HepG2 (cell line): Measurements from ENCODE around the gene WNT1. TPM values are rescaled to one million over a fixed set of nuclear protein-coding genes. Genes with fewer than 3 reads are reported as not detected.
A peak's percentile ranks its signal among the peaks of the same experiment; 100 is the strongest.

Source experiments
- BHLHE40 ChIP-seq: IDR thresholded peaks from 2 replicates; pipeline ENCODE4 v1.6.1; 2011; ENCODE audit warnings: low read length, improper control_type of control experiment
- IKZF4 ChIP-seq: sonication (generic); formaldehyde crosslinking; IDR thresholded peaks from 2 replicates; pipeline ENCODE4 v1.5.1; 2020; ENCODE audit warnings: borderline replicate concordance, mild to moderate bottlenecking, low read depth, missing genetic modification reagents; ENCODE audit errors: not compliant biosample characterization
- MTF2 ChIP-seq: sonication (generic); formaldehyde crosslinking; IDR thresholded peaks from 2 replicates; pipeline ENCODE4 v1.5.0; 2020; ENCODE audit warnings: missing genetic modification reagents, borderline replicate concordance
- NFE2L2 ChIP-seq: fragments of 150-350 bp; IDR thresholded peaks from 2 replicates; pipeline ENCODE4 v1.6.1; 2014; ENCODE audit warnings: low read length
- NFYC ChIP-seq: IDR thresholded peaks from 2 replicates; pipeline ENCODE4 v1.6.1; 2016; ENCODE audit warnings: missing genetic modification reagents, missing compliant biosample characterization
- PBX3 ChIP-seq: sonication (generic); formaldehyde crosslinking; IDR thresholded peaks from 2 replicates; pipeline ENCODE4 v1.8.1; 2023; ENCODE audit warnings: missing genetic modification reagents, inconsistent platforms, borderline replicate concordance
- RFXAP ChIP-seq: sonication (generic); formaldehyde crosslinking; IDR thresholded peaks from 2 replicates; pipeline ENCODE4 v1.4.0; 2020; ENCODE audit warnings: missing genetic modification reagents, borderline replicate concordance
- SIX4 ChIP-seq: sonication (generic); formaldehyde crosslinking; IDR thresholded peaks from 2 replicates; pipeline ENCODE4 v1.4.0; 2020; ENCODE audit warnings: missing genetic modification reagents
- ZBTB7A ChIP-seq: sonication (generic); formaldehyde crosslinking; IDR thresholded peaks from 2 replicates; pipeline ENCODE4 v1.8.0; 2022; ENCODE audit warnings: mild to moderate bottlenecking, missing genetic modification reagents
- ZC3H4 ChIP-seq: sonication (generic); formaldehyde crosslinking; IDR thresholded peaks from 2 replicates; pipeline ENCODE4 v1.4.0; 2020; ENCODE audit warnings: missing genetic modification reagents, borderline replicate concordance
- ZFP91 ChIP-seq: sonication (generic); formaldehyde crosslinking; IDR thresholded peaks from 2 replicates; pipeline ENCODE4 v1.9.0; 2022; ENCODE audit warnings: missing genetic modification reagents, mild to moderate bottlenecking, borderline replicate concordance
- ZFYVE20 ChIP-seq: sonication (generic); formaldehyde crosslinking; IDR thresholded peaks from 2 replicates; pipeline ENCODE4 v1.8.0; 2023; ENCODE audit warnings: low read depth, mild to moderate bottlenecking, moderate library complexity, missing genetic modification reagents, borderline replicate concordance
- ZMAT5 ChIP-seq: sonication (generic); formaldehyde crosslinking; IDR thresholded peaks from 2 replicates; pipeline ENCODE4 v1.5.0; 2020; ENCODE audit warnings: mild to moderate bottlenecking, low read depth, missing genetic modification reagents, borderline replicate concordance
- ZNF317 ChIP-seq: sonication (generic); formaldehyde crosslinking; IDR thresholded peaks from 2 replicates; pipeline ENCODE4 v1.5.0; 2020; ENCODE audit warnings: mild to moderate bottlenecking, missing genetic modification reagents
- ZNF530 ChIP-seq: sonication (generic); formaldehyde crosslinking; IDR thresholded peaks from 2 replicates; pipeline ENCODE4 v1.5.0; 2020; ENCODE audit warnings: low read depth, mild to moderate bottlenecking, missing genetic modification reagents
- ZNF547 ChIP-seq: sonication (generic); formaldehyde crosslinking; IDR thresholded peaks from 2 replicates; pipeline ENCODE4 v1.5.1; 2020; ENCODE audit warnings: mild to moderate bottlenecking, missing genetic modification reagents
- ZNF816 ChIP-seq: sonication (generic); formaldehyde crosslinking; IDR thresholded peaks from 2 replicates; pipeline ENCODE4 v1.8.0; 2022; ENCODE audit warnings: missing genetic modification reagents, mild to moderate bottlenecking, borderline replicate concordance
- polyA plus RNA-seq, 8 experiments: library from polyadenylated mRNA; depleted of rRNA in 3 of 8; stranded (reverse) in 7 of 8; unstranded in 1 of 8; fragments of >200 nt; fragmentation: Illumina TruSeq in 4 of 8; extraction: Trizol in 4 of 8; gene quantifications; 2 replicates each; pipeline versions ENCODE4 v1.2.1 to v1.2.3, GENCODE V29; 2011 to 2016; ENCODE audit warnings: low read depth in 4 of 8, missing spikeins in 1 of 8, mixed read lengths in 1 of 8; ENCODE audit not compliant: insufficient read depth in 1 of 8
- total RNA-seq, 5 experiments: library from RNA; depleted of rRNA; stranded (reverse); fragments of >200 nt; fragmentation: Illumina TruSeq; extraction: Trizol; gene quantifications; 2 replicates each; pipeline ENCODE4 v1.2.3, GENCODE V29; 2016; ENCODE audit warnings: low read depth in 1 of 5
- TF ChIP-seq, protein P1 (sequence below): sonication (generic); formaldehyde crosslinking; IDR thresholded peaks from 2 replicates; pipeline ENCODE4 v1.8.1; 2023; ENCODE audit warnings: mild to moderate bottlenecking, inconsistent platforms, moderate library complexity, missing genetic modification reagents, borderline replicate concordance
- TF ChIP-seq, protein P2 (sequence below): sonication (generic); formaldehyde crosslinking; IDR thresholded peaks from 2 replicates; pipeline ENCODE4 v1.5.1; 2020; ENCODE audit warnings: mild to moderate bottlenecking, moderate library complexity, missing genetic modification reagents
- TF ChIP-seq, protein P3 (sequence below): sonication (generic); formaldehyde crosslinking; IDR thresholded peaks from 2 replicates; pipeline ENCODE4 v1.8.1; 2022; ENCODE audit warnings: low read depth, mild to moderate bottlenecking, missing genetic modification reagents

The WNT1 gene
- total and polyA plus RNA-seq, 2 of the 13 experiments (the other 11 are each of a cell fraction or from before 2014, with no cell fraction given), result not detected

DNA sequence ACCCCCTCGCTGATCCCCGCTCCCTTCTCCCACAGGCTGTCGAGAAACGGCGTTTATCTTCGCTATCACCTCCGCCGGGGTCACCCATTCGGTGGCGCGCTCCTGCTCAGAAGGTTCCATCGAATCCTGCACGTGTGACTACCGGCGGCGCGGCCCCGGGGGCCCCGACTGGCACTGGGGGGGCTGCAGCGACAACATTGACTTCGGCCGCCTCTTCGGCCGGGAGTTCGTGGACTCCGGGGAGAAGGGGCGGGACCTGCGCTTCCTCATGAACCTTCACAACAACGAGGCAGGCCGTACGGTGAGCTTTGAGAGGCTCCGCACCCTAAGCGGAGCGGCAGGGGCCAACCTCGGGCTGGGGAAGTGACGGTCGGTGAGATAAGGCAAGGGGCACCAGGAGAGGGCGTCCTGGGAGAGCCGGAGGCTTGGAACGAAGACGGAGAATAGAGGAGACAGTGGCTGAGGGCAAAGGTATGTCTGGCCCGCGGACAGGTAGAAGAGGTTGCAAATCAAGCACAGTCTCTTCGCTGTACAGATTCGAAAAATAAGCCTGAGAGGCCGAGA lies 2.3 kb downstream of the WNT1 start (continued):
- TF ChIP-seq, protein P1, sequence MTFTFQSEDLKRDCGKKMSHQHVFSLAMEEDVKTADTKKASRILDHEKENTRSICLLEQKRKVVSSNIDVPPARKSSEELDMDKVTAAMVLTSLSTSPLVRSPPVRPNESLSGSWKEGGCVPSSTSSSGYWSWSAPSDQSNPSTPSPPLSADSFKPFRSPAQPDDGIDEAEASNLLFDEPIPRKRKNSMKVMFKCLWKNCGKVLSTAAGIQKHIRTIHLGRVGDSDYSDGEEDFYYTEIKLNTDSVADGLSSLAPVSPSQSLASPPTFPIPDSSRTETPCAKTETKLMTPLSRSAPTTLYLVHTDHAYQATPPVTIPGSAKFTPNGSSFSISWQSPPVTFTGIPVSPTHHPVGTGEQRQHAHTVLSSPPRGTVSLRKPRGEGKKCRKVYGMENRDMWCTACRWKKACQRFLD (CRISPR knock-in tag), result 0 out of 2 replicates have a peak, but pooled peaks have one; percentile 44
- TF ChIP-seq, protein P2, sequence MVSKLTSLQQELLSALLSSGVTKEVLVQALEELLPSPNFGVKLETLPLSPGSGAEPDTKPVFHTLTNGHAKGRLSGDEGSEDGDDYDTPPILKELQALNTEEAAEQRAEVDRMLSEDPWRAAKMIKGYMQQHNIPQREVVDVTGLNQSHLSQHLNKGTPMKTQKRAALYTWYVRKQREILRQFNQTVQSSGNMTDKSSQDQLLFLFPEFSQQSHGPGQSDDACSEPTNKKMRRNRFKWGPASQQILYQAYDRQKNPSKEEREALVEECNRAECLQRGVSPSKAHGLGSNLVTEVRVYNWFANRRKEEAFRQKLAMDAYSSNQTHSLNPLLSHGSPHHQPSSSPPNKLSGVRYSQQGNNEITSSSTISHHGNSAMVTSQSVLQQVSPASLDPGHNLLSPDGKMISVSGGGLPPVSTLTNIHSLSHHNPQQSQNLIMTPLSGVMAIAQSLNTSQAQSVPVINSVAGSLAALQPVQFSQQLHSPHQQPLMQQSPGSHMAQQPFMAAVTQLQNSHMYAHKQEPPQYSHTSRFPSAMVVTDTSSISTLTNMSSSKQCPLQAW (CRISPR knock-in tag), result no peak
- TF ChIP-seq NFYC (CRISPR knock-in tag) (no peak), ZBTB7A (CRISPR knock-in tag) (no peak), BHLHE40 (no peak), ZNF816 (no peak), ZMAT5 (CRISPR knock-in tag) (no peak), SIX4 (CRISPR knock-in tag) (no peak), ZC3H4 (CRISPR knock-in tag) (no peak), PBX3 (CRISPR knock-in tag) (no peak), ZNF547 (0 out of 2 replicates have a peak, but pooled peaks have one; percentile 30), ZNF317 (CRISPR knock-in tag) (no peak), RFXAP (CRISPR knock-in tag) (no peak), ZFYVE20 (CRISPR knock-in tag) (no peak), NFE2L2 (no peak), ZNF530 (CRISPR knock-in tag) (no peak), MTF2 (CRISPR knock-in tag) (peak; percentile 14; the same call in 1 of the 2 replicates), ZFP91 (CRISPR knock-in tag) (no peak), IKZF4 (no peak)
- TF ChIP-seq, protein P3, sequence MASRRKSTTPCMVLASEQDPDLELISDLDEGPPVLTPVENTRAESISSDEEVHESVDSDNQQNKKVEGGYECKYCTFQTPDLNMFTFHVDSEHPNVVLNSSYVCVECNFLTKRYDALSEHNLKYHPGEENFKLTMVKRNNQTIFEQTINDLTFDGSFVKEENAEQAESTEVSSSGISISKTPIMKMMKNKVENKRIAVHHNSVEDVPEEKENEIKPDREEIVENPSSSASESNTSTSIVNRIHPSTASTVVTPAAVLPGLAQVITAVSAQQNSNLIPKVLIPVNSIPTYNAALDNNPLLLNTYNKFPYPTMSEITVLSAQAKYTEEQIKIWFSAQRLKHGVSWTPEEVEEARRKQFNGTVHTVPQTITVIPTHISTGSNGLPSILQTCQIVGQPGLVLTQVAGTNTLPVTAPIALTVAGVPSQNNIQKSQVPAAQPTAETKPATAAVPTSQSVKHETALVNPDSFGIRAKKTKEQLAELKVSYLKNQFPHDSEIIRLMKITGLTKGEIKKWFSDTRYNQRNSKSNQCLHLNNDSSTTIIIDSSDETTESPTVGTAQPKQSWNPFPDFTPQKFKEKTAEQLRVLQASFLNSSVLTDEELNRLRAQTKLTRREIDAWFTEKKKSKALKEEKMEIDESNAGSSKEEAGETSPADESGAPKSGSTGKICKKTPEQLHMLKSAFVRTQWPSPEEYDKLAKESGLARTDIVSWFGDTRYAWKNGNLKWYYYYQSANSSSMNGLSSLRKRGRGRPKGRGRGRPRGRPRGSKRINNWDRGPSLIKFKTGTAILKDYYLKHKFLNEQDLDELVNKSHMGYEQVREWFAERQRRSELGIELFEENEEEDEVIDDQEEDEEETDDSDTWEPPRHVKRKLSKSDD (CRISPR knock-in tag), result no peak
